Astrocyte (in vitro differentiated cells and primary cell): ENCODE results near the gene GNAQ. TPM values are rescaled to one million over a fixed set of nuclear protein-coding genes. Genes with fewer than 3 reads are reported as not detected.
A peak's percentile ranks its signal among the peaks of the same experiment; 100 is the strongest.

Source experiments
- DNase-seq: peaks from one replicate; pipeline ENCODE4 v3.0.0-alpha.2; 2010; ENCODE audit warnings: low read depth
- FAIRE-seq: peaks from 2 replicates; lab custom pipeline; 2011; peaks lifted over from hg19 to GRCh38; lab: Jason Lieb, UNC
- H2AFZ ChIP-seq: 2 replicates; pipeline ENCODE4 v1.6.0; 2012; ENCODE audit warnings: low read depth, low read length, inconsistent platforms
- H3K27ac ChIP-seq: 2 replicates; pipeline ENCODE4 v1.5.1; 2011; ENCODE audit warnings: low read depth, low read length, inconsistent platforms
- H3K27me3 ChIP-seq: 2 replicates; pipeline ENCODE4 v1.6.0; 2011; ENCODE audit warnings: low read length, inconsistent platforms; ENCODE audit not compliant: insufficient read depth
- H3K36me3 ChIP-seq: 2 replicates; pipeline ENCODE4 v1.5.1; 2011; ENCODE audit warnings: low read length, inconsistent platforms; ENCODE audit not compliant: insufficient read depth
- H3K4me1 ChIP-seq: 2 replicates; pipeline ENCODE4 v1.5.1; 2011; ENCODE audit warnings: low read length, inconsistent platforms; ENCODE audit not compliant: insufficient read depth
- H3K4me2 ChIP-seq: 2 replicates; pipeline ENCODE4 v1.6.0; 2012; ENCODE audit warnings: low read length, inconsistent platforms
- H3K4me3 ChIP-seq: 2 replicates; pipeline ENCODE4 v1.5.1; 2011; ENCODE audit warnings: low read depth, mild to moderate bottlenecking, low read length, inconsistent platforms; ENCODE audit not compliant: insufficient read depth
- H3K79me2 ChIP-seq: 2 replicates; pipeline ENCODE4 v1.6.0; 2012; ENCODE audit warnings: mild to moderate bottlenecking, low read length, inconsistent platforms; ENCODE audit not compliant: insufficient read depth
- H3K9ac ChIP-seq: 2 replicates; pipeline ENCODE4 v1.6.0; 2012; ENCODE audit warnings: mild to moderate bottlenecking, low read length, inconsistent platforms
- H3K9me3 ChIP-seq: 2 replicates; pipeline ENCODE4 v1.5.1; 2012; ENCODE audit warnings: low read depth, mild to moderate bottlenecking, low read length, inconsistent platforms; ENCODE audit not compliant: insufficient read depth
- H4K20me1 ChIP-seq: 2 replicates; pipeline ENCODE4 v1.6.0; 2012; ENCODE audit warnings: low read length, inconsistent platforms; ENCODE audit not compliant: insufficient read depth
- H3K27ac Mint-ChIP-seq: one replicate; pipeline ENCODE4 v1.8.0; 2021; ENCODE audit warnings: mild to moderate bottlenecking, mixed read lengths; ENCODE audit not compliant: unreplicated experiment
- H3K27me3 Mint-ChIP-seq: one replicate; pipeline ENCODE4 v1.8.0; 2021; ENCODE audit warnings: low read depth, mixed read lengths; ENCODE audit not compliant: unreplicated experiment
- H3K36me3 Mint-ChIP-seq: one replicate; pipeline ENCODE4 v1.8.0; 2021; ENCODE audit warnings: low read depth, mixed read lengths; ENCODE audit not compliant: unreplicated experiment
- H3K4me1 Mint-ChIP-seq: one replicate; pipeline ENCODE4 v1.8.0; 2021; ENCODE audit warnings: low read depth, mixed read lengths; ENCODE audit not compliant: unreplicated experiment
- H3K4me3 Mint-ChIP-seq: one replicate; pipeline ENCODE4 v1.8.0; 2021; ENCODE audit warnings: mild to moderate bottlenecking, moderate library complexity, mixed read lengths; ENCODE audit not compliant: unreplicated experiment
- H3K9me3 Mint-ChIP-seq: one replicate; pipeline ENCODE4 v1.8.0; 2021; ENCODE audit warnings: mild to moderate bottlenecking, mixed read lengths; ENCODE audit not compliant: unreplicated experiment
- CTCF ChIP-seq: IDR thresholded peaks from 2 replicates; pipeline ENCODE4 v1.5.1; 2011; ENCODE audit warnings: low read depth, mild to moderate bottlenecking, inconsistent platforms, low read length, moderate library complexity; ENCODE audit not compliant: insufficient read depth
- EZH2 ChIP-seq: IDR thresholded peaks from 2 replicates; pipeline ENCODE4 v1.6.1; 2012; ENCODE audit warnings: mild to moderate bottlenecking, low read length, inconsistent platforms; ENCODE audit not compliant: insufficient read depth
- total RNA-seq: library from RNA; stranded (reverse); gene quantifications from 2 replicates; pipeline ENCODE4 v1.2.1, GENCODE V29; 2021

Gene GNAQ
- total RNA-seq, 1 donor from 2014 or later = 74.9 TPM

DNA sequence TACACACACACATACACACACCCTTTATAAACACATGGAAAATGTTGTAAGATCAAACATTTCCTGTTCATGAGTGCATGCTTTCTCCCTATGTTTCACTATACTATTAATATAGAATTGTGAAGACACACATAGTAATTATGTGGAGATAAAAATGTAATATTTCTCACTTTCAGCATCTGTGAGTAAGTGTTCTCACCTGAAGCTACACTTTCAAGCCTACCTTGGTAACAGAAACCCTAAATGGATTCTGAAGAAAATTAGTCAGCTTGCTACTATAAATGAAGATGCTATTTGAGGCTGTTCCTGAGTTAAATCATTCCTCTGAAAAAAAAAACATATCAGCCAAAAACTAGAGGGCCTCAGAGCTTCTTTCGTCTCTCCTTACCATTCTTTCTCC lies 302.4 kb downstream of the GNAQ start:
- Mint-ChIP-seq H3K27ac (no peak overlapping the region), H3K4me1 (peaks cover 16% of the 10 kb centered on the region), H3K27me3 (no peaks in the 10 kb centered on the region), H3K9me3 (no peaks in the 10 kb centered on the region), H3K4me3 (no peak overlapping the region), H3K36me3 (peaks cover 23% of the 10 kb centered on the region)
- Histone ChIP-seq H3K9ac (no peak overlapping the region), H4K20me1 (peaks cover 3% of the 10 kb centered on the region), H3K79me2 (no peaks in the 10 kb centered on the region), H3K27ac (no peak overlapping the region), H3K27me3 (no peaks in the 10 kb centered on the region), H3K9me3 (no peaks in the 10 kb centered on the region), H3K4me2 (no peak overlapping the region), H3K4me3 (no peak overlapping the region), H2AFZ (no peak overlapping the region), H3K4me1 (peaks cover 5% of the 10 kb centered on the region), H3K36me3 (peaks cover 4% of the 10 kb centered on the region)
- TF ChIP-seq EZH2 (no peak), CTCF (no peak)
- no peak for DNase-seq
- no peak for FAIRE-seq

DNA sequence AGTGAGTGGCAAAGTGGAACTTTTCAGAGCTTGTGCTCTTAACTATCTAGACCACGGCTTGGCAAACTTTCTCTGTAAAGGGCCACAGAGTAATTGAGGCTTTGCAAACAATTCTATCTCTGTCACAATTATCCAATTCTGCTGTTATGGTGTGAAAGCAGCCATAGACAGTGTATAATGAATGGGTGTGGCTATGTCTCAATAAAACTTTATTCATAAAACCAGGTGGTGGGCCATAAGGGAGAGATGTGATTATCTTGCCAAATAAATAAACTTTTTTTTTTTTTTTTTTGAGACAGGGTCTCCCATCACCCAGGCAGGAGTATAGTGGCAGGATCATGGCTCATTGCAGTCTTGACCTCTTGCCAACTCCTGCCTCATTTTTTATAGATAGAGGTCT lies 304.8 kb downstream of the GNAQ start:
- no peak overlapping the region for H3K4me2 ChIP-seq
- H3K27me3 ChIP-seq = no peaks in the 10 kb centered on the region
- TF ChIP-seq EZH2 = no peak
- no peak for TF ChIP-seq CTCF
- no peak overlapping the region for H3K27ac ChIP-seq
- Mint-ChIP-seq H3K36me3 (peaks cover 26% of the 10 kb centered on the region), H3K27me3 (no peaks in the 10 kb centered on the region), H3K4me1 (peaks cover 6% of the 10 kb centered on the region), H3K9me3 (no peaks in the 10 kb centered on the region), H3K27ac (no peak overlapping the region), H3K4me3 (no peak overlapping the region)
- no peak overlapping the region for H2AFZ ChIP-seq
- no peaks in the 10 kb centered on the region for H3K9me3 ChIP-seq
- H3K9ac ChIP-seq = no peak overlapping the region
- peaks cover 5% of the 10 kb centered on the region for H3K4me1 ChIP-seq
- peaks cover 4% of the 10 kb centered on the region for H3K36me3 ChIP-seq
- H4K20me1 ChIP-seq = no peaks in the 10 kb centered on the region
- FAIRE-seq (no peak), DNase-seq (no peak)
- H3K79me2 ChIP-seq = no peaks in the 10 kb centered on the region
- H3K4me3 ChIP-seq = no peak overlapping the region

GRCh38 chr9:77726289-77726688 lies 305.3 kb downstream of the GNAQ start:
- H3K36me3 ChIP-seq = peaks cover 4% of the 10 kb centered on the region
- no peak overlapping the region for H3K4me2 ChIP-seq
- no peak overlapping the region for H2AFZ ChIP-seq
- no peak overlapping the region for H3K4me3 ChIP-seq
- Mint-ChIP-seq H3K36me3 (peaks cover 26% of the 10 kb centered on the region), H3K4me3 (no peak overlapping the region), H3K9me3 (no peaks in the 10 kb centered on the region), H3K27ac (no peak overlapping the region), H3K27me3 (no peaks in the 10 kb centered on the region), H3K4me1 (peaks cover 5% of the 10 kb centered on the region)
- H3K27ac ChIP-seq = no peak overlapping the region
- H3K27me3 ChIP-seq = no peaks in the 10 kb centered on the region
- no peak overlapping the region for H3K9ac ChIP-seq
- no peak for TF ChIP-seq EZH2
- TF ChIP-seq CTCF = no peak
- DNase-seq = peak; percentile 54
- FAIRE-seq = no peak
- peaks cover 5% of the 10 kb centered on the region for H3K4me1 ChIP-seq
- H3K9me3 ChIP-seq = no peaks in the 10 kb centered on the region
- no peaks in the 10 kb centered on the region for H3K79me2 ChIP-seq
- no peaks in the 10 kb centered on the region for H4K20me1 ChIP-seq
